ENCODE results near the gene DDX1. TPM values are rescaled to one million over a fixed set of nuclear protein-coding genes. Genes with fewer than 3 reads are reported as not detected.

The DDX1 gene
- total and polyA plus RNA-seq, 2 donors (not counting 1 experiment from before 2014, with no cell fraction given) = 54.3 to 176 TPM

DNA sequence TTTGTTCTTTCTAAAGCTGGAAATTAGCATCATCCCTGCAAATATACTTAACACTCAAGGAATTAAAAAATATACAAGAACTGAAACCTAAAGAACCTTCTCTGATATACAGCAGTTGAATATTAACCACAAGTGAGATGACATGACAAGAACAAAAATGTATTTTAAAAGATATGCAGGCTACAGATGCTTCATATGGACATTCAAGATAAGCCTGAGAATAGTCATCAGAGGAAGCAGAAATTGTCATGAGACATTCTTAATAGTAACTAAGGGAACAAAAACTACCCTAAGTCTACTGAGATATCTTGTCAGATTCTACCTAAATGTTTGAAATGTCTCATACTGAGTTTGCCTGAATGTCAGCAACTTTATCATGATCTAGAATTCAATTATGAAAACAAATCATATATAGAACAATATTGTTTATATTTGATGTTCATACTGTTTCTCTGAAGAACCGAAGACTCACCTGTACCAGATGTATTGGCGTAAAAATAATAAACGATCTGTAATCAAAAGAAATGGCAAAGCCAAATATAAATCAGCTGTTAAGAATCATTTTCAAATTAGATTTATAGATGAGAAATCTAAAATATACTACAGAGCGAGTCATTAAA is 35.2 kb upstream of the DDX1 start:
- no peak for TF ChIP-seq EZH2 (IDR thresholded peaks at IDR 0.05; ENCODE audit: low read length, missing control alignments)
- TF ChIP-seq, protein P1, sequence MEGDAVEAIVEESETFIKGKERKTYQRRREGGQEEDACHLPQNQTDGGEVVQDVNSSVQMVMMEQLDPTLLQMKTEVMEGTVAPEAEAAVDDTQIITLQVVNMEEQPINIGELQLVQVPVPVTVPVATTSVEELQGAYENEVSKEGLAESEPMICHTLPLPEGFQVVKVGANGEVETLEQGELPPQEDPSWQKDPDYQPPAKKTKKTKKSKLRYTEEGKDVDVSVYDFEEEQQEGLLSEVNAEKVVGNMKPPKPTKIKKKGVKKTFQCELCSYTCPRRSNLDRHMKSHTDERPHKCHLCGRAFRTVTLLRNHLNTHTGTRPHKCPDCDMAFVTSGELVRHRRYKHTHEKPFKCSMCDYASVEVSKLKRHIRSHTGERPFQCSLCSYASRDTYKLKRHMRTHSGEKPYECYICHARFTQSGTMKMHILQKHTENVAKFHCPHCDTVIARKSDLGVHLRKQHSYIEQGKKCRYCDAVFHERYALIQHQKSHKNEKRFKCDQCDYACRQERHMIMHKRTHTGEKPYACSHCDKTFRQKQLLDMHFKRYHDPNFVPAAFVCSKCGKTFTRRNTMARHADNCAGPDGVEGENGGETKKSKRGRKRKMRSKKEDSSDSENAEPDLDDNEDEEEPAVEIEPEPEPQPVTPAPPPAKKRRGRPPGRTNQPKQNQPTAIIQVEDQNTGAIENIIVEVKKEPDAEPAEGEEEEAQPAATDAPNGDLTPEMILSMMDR (conservative IDR thresholded peaks at IDR 0.05 in 1 of 2, IDR thresholded peaks at IDR 0.05 in 1 of 2; ENCODE audit: low read depth in 1 of 2, low read length in 2 of 2) = no peak
- DNase-seq (ENCODE audit: low read depth in 2 of 2) = no peak
- no peak overlapping the region for H3K4me2 ChIP-seq (ENCODE audit: extremely low read depth, insufficient read depth, low read length)
- H3K79me2 ChIP-seq (ENCODE audit: control insufficient read depth, insufficient read depth, low read length) = peaks cover 39% of the 10 kb centered on the region
- H3K27me3 ChIP-seq (ENCODE audit: control insufficient read depth, insufficient read depth, low read length) = no peaks in the 10 kb centered on the region
- no peaks in the 10 kb centered on the region for H3K4me1 ChIP-seq (ENCODE audit: control insufficient read depth, extremely low read depth, insufficient read depth, low read length)
- no peak overlapping the region for H2AFZ ChIP-seq (ENCODE audit: low read length)
- no peaks in the 10 kb centered on the region for H3K9me3 ChIP-seq (ENCODE audit: control insufficient read depth, insufficient read depth, low read depth, low read length)
- H3K36me3 ChIP-seq (ENCODE audit: control insufficient read depth, insufficient read depth, low read length) = no peaks in the 10 kb centered on the region
- no peak overlapping the region for H3K4me3 ChIP-seq (replicated peaks in 1 of 4; ENCODE audit: control extremely low read depth in 1 of 4, insufficient read depth in 1 of 4, low read depth in 3 of 4, low read length in 4 of 4)
- no peak overlapping the region for H3K9ac ChIP-seq (ENCODE audit: insufficient read depth, low read length)
- no peak overlapping the region for H3K27ac ChIP-seq (ENCODE audit: insufficient read depth, low read length)
- no peaks in the 10 kb centered on the region for H4K20me1 ChIP-seq (ENCODE audit: control insufficient read depth, extremely low read depth, insufficient read depth, low read length)

DNA sequence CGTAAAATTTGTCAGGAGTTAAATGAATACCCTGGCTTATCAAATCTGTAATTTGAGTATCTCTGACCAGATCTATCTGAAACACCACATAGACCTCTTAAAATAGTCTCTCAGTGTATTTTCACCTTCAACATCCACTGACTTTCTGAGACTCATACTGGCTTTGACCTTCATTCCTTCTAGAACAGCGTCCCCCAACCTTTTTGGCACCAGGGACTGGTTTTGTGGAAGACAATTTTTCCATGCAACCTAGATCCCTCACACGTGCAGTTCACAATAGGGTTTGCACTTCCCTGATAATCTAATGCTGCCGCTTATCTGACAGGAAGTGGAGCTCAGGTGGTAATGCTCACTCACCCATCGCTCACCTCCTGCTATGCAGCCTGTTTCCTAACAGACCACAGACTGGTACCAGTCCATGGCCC is 33.8 kb upstream of the DDX1 start:
- Histone ChIP-seq H3K9ac (ENCODE audit: insufficient read depth, low read length) (no peak overlapping the region), H3K27me3 (ENCODE audit: control insufficient read depth, insufficient read depth, low read length) (no peaks in the 10 kb centered on the region), H2AFZ (ENCODE audit: low read length) (no peak overlapping the region), H4K20me1 (ENCODE audit: control insufficient read depth, extremely low read depth, insufficient read depth, low read length) (no peaks in the 10 kb centered on the region), H3K27ac (ENCODE audit: insufficient read depth, low read length) (no peak overlapping the region), H3K9me3 (ENCODE audit: control insufficient read depth, insufficient read depth, low read depth, low read length) (no peaks in the 10 kb centered on the region), H3K4me3 (replicated peaks in 1 of 4; ENCODE audit: control extremely low read depth in 1 of 4, insufficient read depth in 1 of 4, low read depth in 3 of 4, low read length in 4 of 4) (no peak overlapping the region), H3K79me2 (ENCODE audit: control insufficient read depth, insufficient read depth, low read length) (peaks cover 39% of the 10 kb centered on the region), H3K36me3 (ENCODE audit: control insufficient read depth, insufficient read depth, low read length) (no peaks in the 10 kb centered on the region), H3K4me2 (ENCODE audit: extremely low read depth, insufficient read depth, low read length) (no peak overlapping the region), H3K4me1 (ENCODE audit: control insufficient read depth, extremely low read depth, insufficient read depth, low read length) (no peaks in the 10 kb centered on the region)
- no peak for TF ChIP-seq EZH2 (IDR thresholded peaks at IDR 0.05; ENCODE audit: low read length, missing control alignments)
- TF ChIP-seq, protein P1 (conservative IDR thresholded peaks at IDR 0.05 in 1 of 2, IDR thresholded peaks at IDR 0.05 in 1 of 2; ENCODE audit: low read depth in 1 of 2, low read length in 2 of 2) = no peak
- DNase-seq (ENCODE audit: low read depth in 2 of 2) = peak in 1 of 2 donors; percentile 7

DNA sequence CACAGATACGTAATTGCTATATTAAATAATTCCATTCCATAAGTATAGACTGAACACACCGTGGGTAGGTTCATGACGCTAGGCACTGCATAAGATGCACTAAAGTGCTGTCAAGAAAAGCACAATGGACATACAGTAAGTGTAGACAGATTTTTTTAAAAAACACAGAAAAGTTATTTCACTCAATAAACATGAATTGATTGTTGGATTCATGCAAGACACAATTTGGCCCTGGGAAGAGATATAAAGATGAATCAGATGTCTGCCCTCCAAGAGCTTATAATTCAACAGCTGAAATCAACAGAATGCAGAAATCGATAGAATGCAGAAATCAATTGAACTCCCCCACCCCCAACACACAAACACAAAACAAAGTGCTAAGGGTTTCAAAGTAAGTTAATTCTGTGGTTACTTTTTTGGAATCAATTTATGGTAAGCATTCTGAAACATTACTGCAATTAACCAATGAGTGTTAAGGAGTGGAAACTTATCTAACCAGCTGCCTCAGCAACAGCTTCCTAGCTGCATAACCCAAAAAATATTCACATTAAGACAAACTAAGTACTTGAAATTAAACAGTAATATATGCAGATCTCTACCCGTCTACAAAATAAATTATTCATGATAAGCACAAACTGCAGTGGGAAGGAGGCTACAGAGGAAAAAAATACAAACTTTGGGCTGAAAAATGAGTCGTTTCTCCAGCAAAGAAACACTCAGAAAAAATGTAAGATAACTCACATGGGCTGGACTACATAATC is 32.1 kb upstream of the DDX1 start:
- Histone ChIP-seq H3K4me2 (ENCODE audit: extremely low read depth, insufficient read depth, low read length) (peak overlapping the region; percentile 18), H3K36me3 (ENCODE audit: control insufficient read depth, insufficient read depth, low read length) (no peaks in the 10 kb centered on the region), H3K27me3 (ENCODE audit: control insufficient read depth, insufficient read depth, low read length) (no peaks in the 10 kb centered on the region), H3K4me1 (ENCODE audit: control insufficient read depth, extremely low read depth, insufficient read depth, low read length) (no peaks in the 10 kb centered on the region), H3K9ac (ENCODE audit: insufficient read depth, low read length) (no peak overlapping the region), H2AFZ (ENCODE audit: low read length) (no peak overlapping the region), H3K9me3 (ENCODE audit: control insufficient read depth, insufficient read depth, low read depth, low read length) (no peaks in the 10 kb centered on the region), H3K4me3 (replicated peaks in 1 of 4; ENCODE audit: control extremely low read depth in 1 of 4, insufficient read depth in 1 of 4, low read depth in 3 of 4, low read length in 4 of 4) (peak overlapping the region; percentile 20 to 98 (median 95)), H3K79me2 (ENCODE audit: control insufficient read depth, insufficient read depth, low read length) (peaks cover 39% of the 10 kb centered on the region), H3K27ac (ENCODE audit: insufficient read depth, low read length) (no peak overlapping the region), H4K20me1 (ENCODE audit: control insufficient read depth, extremely low read depth, insufficient read depth, low read length) (no peaks in the 10 kb centered on the region)
- DNase-seq (ENCODE audit: low read depth in 2 of 2) = peak in 1 of 2 donors; percentile 5
- TF ChIP-seq, protein P1 (conservative IDR thresholded peaks at IDR 0.05 in 1 of 2, IDR thresholded peaks at IDR 0.05 in 1 of 2; ENCODE audit: low read depth in 1 of 2, low read length in 2 of 2) = no peak
